PC-3 (cell line): ENCODE measurements around the gene D2HGDH.

ENCODE experiments used
- CTCF ChIP-seq: fragments of 300-600 bp; sonication (generic); conservative IDR thresholded peaks from 2 replicates; pipeline ENCODE4 v1.5.1; 2017; ENCODE audit warnings: antibody characterized with exemption, low read depth, mild to moderate bottlenecking, low read length
- EZH2 ChIP-seq: fragments of 300-600 bp; sonication (generic); IDR thresholded peaks from one replicate; pipeline ENCODE4 v1.6.1; 2017; ENCODE audit warnings: antibody characterized with exemption, mild to moderate bottlenecking, low read length; ENCODE audit not compliant: unreplicated experiment
- EZH2phosphoT487 ChIP-seq: fragments of 300-600 bp; sonication (generic); IDR thresholded peaks from 2 replicates; pipeline ENCODE4 v1.6.1; 2018; ENCODE audit warnings: mild to moderate bottlenecking, antibody characterized with exemption, low read length, borderline replicate concordance

GRCh38 chr2:241759067-241759807 is 24.8 kb downstream of the D2HGDH start:
- TF ChIP-seq CTCF (no peak), EZH2 (no peak), EZH2phosphoT487 (no peak)
